DMS53 treated with DMSO at 0.1 percent for 48 hours (cell line): ENCODE data around the gene PER3.

Experiments used
- DNase-seq: peaks from one replicate; lab custom pipeline; 2025; ENCODE audit not compliant: unreplicated experiment; lab: John Stamatoyannopoulos, UW

Gene PER3

GRCh38 chr1:7869136-7869920, 85.2 kb downstream of the PER3 start:
- no peak for DNase-seq

- DNase-seq = no peak
Observed at GRCh38 chr1:7871136-7871535, 87.0 kb downstream of the PER3 start.

GRCh38 chr1:7873801-7874795, 90.0 kb downstream of the PER3 start:
- DNase-seq = no peak

- DNase-seq = no peak
Observed at GRCh38 chr1:7878027-7878426, 93.9 kb downstream of the PER3 start.

- DNase-seq = no peak
Observed at GRCh38 chr1:7879228-7879627, 95.1 kb downstream of the PER3 start.

GRCh38 chr1:7884757-7885156, 100.7 kb downstream of the PER3 start:
- no peak for DNase-seq

- no peak for DNase-seq
Observed at GRCh38 chr1:7885513-7886404, 101.7 kb downstream of the PER3 start.

GRCh38 chr1:7886405-7886745, 102.3 kb downstream of the PER3 start:
- DNase-seq = no peak

- no peak for DNase-seq
Observed at GRCh38 chr1:7888248-7889081, 104.4 kb downstream of the PER3 start.

- no peak for DNase-seq
Observed at GRCh38 chr1:7890853-7891252, 106.8 kb downstream of the PER3 start.

- DNase-seq = no peak
Observed at GRCh38 chr1:7891804-7892203, 107.7 kb downstream of the PER3 start.

GRCh38 chr1:7893529-7894180, 109.6 kb downstream of the PER3 start:
- no peak for DNase-seq
